ENCODE results near the gene ASCL1. TPM values are rescaled to one million over a fixed set of nuclear protein-coding genes. Genes with fewer than 3 reads are reported as not detected.
A peak's percentile ranks its signal among the peaks of the same experiment; 100 is the strongest.

ASCL1 gene
- total RNA-seq, 1 donor from 2014 or later = not detected

GRCh38 chr12:102953221-102953620 lies 4.3 kb upstream of the ASCL1 start:
- Histone ChIP-seq H3K27ac (no peak overlapping the region), H3K36me3 (no peaks in the 10 kb centered on the region), H3K4me3 (no peak overlapping the region), H3K9me3 (no peaks in the 10 kb centered on the region), H3K4me1 (peaks cover under 1 to 2% of the 10 kb centered on the region in 2 donors), H3K27me3 (no peaks in the 10 kb centered on the region)
- TF ChIP-seq, protein P1, sequence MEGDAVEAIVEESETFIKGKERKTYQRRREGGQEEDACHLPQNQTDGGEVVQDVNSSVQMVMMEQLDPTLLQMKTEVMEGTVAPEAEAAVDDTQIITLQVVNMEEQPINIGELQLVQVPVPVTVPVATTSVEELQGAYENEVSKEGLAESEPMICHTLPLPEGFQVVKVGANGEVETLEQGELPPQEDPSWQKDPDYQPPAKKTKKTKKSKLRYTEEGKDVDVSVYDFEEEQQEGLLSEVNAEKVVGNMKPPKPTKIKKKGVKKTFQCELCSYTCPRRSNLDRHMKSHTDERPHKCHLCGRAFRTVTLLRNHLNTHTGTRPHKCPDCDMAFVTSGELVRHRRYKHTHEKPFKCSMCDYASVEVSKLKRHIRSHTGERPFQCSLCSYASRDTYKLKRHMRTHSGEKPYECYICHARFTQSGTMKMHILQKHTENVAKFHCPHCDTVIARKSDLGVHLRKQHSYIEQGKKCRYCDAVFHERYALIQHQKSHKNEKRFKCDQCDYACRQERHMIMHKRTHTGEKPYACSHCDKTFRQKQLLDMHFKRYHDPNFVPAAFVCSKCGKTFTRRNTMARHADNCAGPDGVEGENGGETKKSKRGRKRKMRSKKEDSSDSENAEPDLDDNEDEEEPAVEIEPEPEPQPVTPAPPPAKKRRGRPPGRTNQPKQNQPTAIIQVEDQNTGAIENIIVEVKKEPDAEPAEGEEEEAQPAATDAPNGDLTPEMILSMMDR (IDR thresholded peaks at IDR 0.05) = no peak
- no peak for DNase-seq (ENCODE audit: low spot score in 2 of 2)
- intact Hi-C loops (cut with DNase I) = no loop called here

- TF ChIP-seq, protein P1 (IDR thresholded peaks at IDR 0.05) = no peak
- no peak overlapping the region for H3K4me3 ChIP-seq
- intact Hi-C loops (cut with DNase I) = no loop called here
Observed at GRCh38 chr12:102954134-102954533, 3.3 kb upstream of the ASCL1 start.

GRCh38 chr12:102955926-102956737 lies 1.3 kb upstream of the ASCL1 start:
- peak overlapping the region in 1 of 2 donors; percentile 28 for H3K4me3 ChIP-seq
- H3K9me3 ChIP-seq = no peaks in the 10 kb centered on the region
- peaks cover 2% of the 10 kb centered on the region in 2 donors for H3K4me1 ChIP-seq
- no peaks in the 10 kb centered on the region for H3K27me3 ChIP-seq
- DNase-seq (ENCODE audit: low spot score in 2 of 2) = no peak
- intact Hi-C loops (cut with DNase I) = no loop called here
- no peaks in the 10 kb centered on the region for H3K36me3 ChIP-seq
- TF ChIP-seq, protein P1 (IDR thresholded peaks at IDR 0.05) = no peak
- no peak overlapping the region for H3K27ac ChIP-seq

More at GRCh38 chr12:102954134-102954533, 3.3 kb upstream of the ASCL1 start:
- Histone ChIP-seq H3K36me3 (no peaks in the 10 kb centered on the region), H3K27me3 (no peaks in the 10 kb centered on the region), H3K4me1 (peaks cover 2% of the 10 kb centered on the region in 2 donors), H3K27ac (no peak overlapping the region), H3K9me3 (no peaks in the 10 kb centered on the region)
- DNase-seq (ENCODE audit: low spot score in 2 of 2) = no peak

GRCh38 chr12:102956738-102957327 lies 641 bp upstream of the ASCL1 start:
- Histone ChIP-seq H3K4me3 (peak overlapping the region in 1 of 2 donors; percentile 62), H3K36me3 (no peaks in the 10 kb centered on the region), H3K27me3 (no peaks in the 10 kb centered on the region), H3K9me3 (no peaks in the 10 kb centered on the region), H3K27ac (no peak overlapping the region), H3K4me1 (peaks cover 2% of the 10 kb centered on the region in 2 donors)
- no peak for DNase-seq (ENCODE audit: low spot score in 2 of 2)
- intact Hi-C loops (cut with DNase I) = no loop called here
- TF ChIP-seq, protein P1 (IDR thresholded peaks at IDR 0.05) = no peak

DNA sequence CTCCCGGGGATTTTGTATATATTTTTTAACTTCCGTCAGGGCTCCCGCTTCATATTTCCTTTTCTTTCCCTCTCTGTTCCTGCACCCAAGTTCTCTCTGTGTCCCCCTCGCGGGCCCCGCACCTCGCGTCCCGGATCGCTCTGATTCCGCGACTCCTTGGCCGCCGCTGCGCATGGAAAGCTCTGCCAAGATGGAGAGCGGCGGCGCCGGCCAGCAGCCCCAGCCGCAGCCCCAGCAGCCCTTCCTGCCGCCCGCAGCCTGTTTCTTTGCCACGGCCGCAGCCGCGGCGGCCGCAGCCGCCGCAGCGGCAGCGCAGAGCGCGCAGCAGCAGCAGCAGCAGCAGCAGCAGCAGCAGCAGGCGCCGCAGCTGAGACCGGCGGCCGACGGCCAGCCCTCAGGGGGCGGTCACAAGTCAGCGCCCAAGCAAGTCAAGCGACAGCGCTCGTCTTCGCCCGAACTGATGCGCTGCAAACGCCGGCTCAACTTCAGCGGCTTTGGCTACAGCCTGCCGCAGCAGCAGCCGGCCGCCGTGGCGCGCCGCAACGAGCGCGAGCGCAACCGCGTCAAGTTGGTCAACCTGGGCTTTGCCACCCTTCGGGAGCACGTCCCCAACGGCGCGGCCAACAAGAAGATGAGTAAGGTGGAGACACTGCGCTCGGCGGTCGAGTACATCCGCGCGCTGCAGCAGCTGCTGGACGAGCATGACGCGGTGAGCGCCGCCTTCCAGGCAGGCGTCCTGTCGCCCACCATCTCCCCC lies 777 bp downstream of the ASCL1 start:
- TF ChIP-seq, protein P1 (IDR thresholded peaks at IDR 0.05) = no peak
- H3K27ac ChIP-seq = no peak overlapping the region
- no peak for DNase-seq (ENCODE audit: low spot score in 2 of 2)
- H3K4me3 ChIP-seq = peak overlapping the region; percentile 46 to 62
- intact Hi-C loops (cut with DNase I) = no loop called here
- H3K9me3 ChIP-seq = no peaks in the 10 kb centered on the region
- peaks cover 2% of the 10 kb centered on the region in 2 donors for H3K4me1 ChIP-seq
- H3K36me3 ChIP-seq = no peaks in the 10 kb centered on the region
- H3K27me3 ChIP-seq = no peaks in the 10 kb centered on the region
